Left ventricle myocardium superior (tissue), 1 donor: ENCODE measurements around the gene PARVG. TPM values are rescaled to one million over a fixed set of nuclear protein-coding genes. Genes with fewer than 3 reads are reported as not detected.
"Not testable (repeated sequence)": the region's sequence is repeated elsewhere in the genome, so short reads cannot be mapped to it uniquely, and the experiment has no call there.

Experiments used
- ATAC-seq: fragments of 200-7000 bp; cut with Tn5 transposase; one replicate; pipeline ENCODE4 v1.9.1; 2020; ENCODE audit warnings: mild to moderate bottlenecking, moderate library complexity
- DNase-seq: peaks from one replicate; pipeline ENCODE4 v3.0.0-alpha.2; 2020
- intact Hi-C: fragments of 100-400 bp; cut with micrococcal nuclease; formaldehyde crosslinking; loops from one replicate; pipeline ENCODE4 v1.11.0; 2022
- total RNA-seq: library from RNA; stranded (reverse); fragmentation: NEBNext Ultra II Directional; extraction: Animal tissue kit (Norgen Biotek cat#: 25700); gene quantifications from one replicate; pipeline ENCODE4 v1.2.1, GENCODE V29; 2021
- donor health status: DM: no; HTN: yes; CAD: no; lungs with severe emphysema.

Gene PARVG
- total RNA-seq, 1 donor from 2014 or later, result 3.5 TPM

- intact Hi-C loops, result no loop called here
- ATAC-seq (no peak), DNase-seq (no peak)
Observed at GRCh38 chr22:44220727-44221680, 40.3 kb downstream of the PARVG start.

GRCh38 chr22:44221710-44222475 is 41.2 kb downstream of the PARVG start:
- intact Hi-C loops, result no loop called here
- no peak for DNase-seq
- ATAC-seq, result no peak

GRCh38 chr22:44224166-44224565 is 43.4 kb downstream of the PARVG start:
- ATAC-seq, result no peak
- DNase-seq, result no peak
- intact Hi-C loops, result no loop called here

GRCh38 chr22:44225091-44225689 is 44.5 kb downstream of the PARVG start:
- ATAC-seq, result no peak
- no peak for DNase-seq
- intact Hi-C loops, result no loop called here

- intact Hi-C loops, result no loop called here
- DNase-seq (no peak), ATAC-seq (no peak)
Observed at GRCh38 chr22:44225812-44226211, 45.1 kb downstream of the PARVG start.

- intact Hi-C loops, result no loop called here
- DNase-seq (no peak), ATAC-seq (no peak)
Observed at GRCh38 chr22:44229331-44229730, 48.6 kb downstream of the PARVG start.

- DNase-seq (no peak), ATAC-seq (no peak)
- intact Hi-C loops, result no loop called here
Observed at GRCh38 chr22:44229809-44230208, 49.1 kb downstream of the PARVG start.

GRCh38 chr22:44231233-44231632 is 50.5 kb downstream of the PARVG start:
- intact Hi-C loops, result no loop called here
- DNase-seq, result no peak

GRCh38 chr22:44234372-44234771 is 53.6 kb downstream of the PARVG start:
- DNase-seq, ATAC-seq, intact Hi-C loops: not testable (repeated sequence)

More at GRCh38 chr22:44231233-44231632, 50.5 kb downstream of the PARVG start:
- no peak for ATAC-seq

GRCh38 chr22:44237290-44237689 is 56.6 kb downstream of the PARVG start:
- ATAC-seq (no peak), DNase-seq (no peak)
- intact Hi-C loops, result no loop called here

- ATAC-seq, intact Hi-C loops, DNase-seq: not testable (repeated sequence)
Observed at GRCh38 chr22:44241121-44241520, 60.4 kb downstream of the PARVG start.

- ATAC-seq, result no peak
- DNase-seq, result no peak
- intact Hi-C loops, result no loop called here
Observed at GRCh38 chr22:44242946-44243724, 62.4 kb downstream of the PARVG start.

- DNase-seq (no peak), ATAC-seq (no peak)
- intact Hi-C loops, result no loop called here
Observed at GRCh38 chr22:44243761-44244160, 63.0 kb downstream of the PARVG start.

GRCh38 chr22:44244265-44244822 is 63.6 kb downstream of the PARVG start:
- intact Hi-C loops, result no loop called here
- ATAC-seq, result no peak

GRCh38 chr22:44245438-44245837 is 64.7 kb downstream of the PARVG start:
- DNase-seq (peak; percentile 75), ATAC-seq (peak; percentile 97)
- intact Hi-C loops, result no loop called here

More at GRCh38 chr22:44244265-44244822, 63.6 kb downstream of the PARVG start:
- DNase-seq, result no peak

GRCh38 chr22:44245867-44246266 is 65.1 kb downstream of the PARVG start:
- ATAC-seq, result no peak
- DNase-seq, result no peak
- intact Hi-C loops, result no loop called here

GRCh38 chr22:44246615-44247326 is 66.0 kb downstream of the PARVG start:
- DNase-seq (no peak), ATAC-seq (no peak)
- intact Hi-C loops, result no loop called here

GRCh38 chr22:44247346-44247745 is 66.6 kb downstream of the PARVG start:
- DNase-seq (no peak), ATAC-seq (no peak)
- intact Hi-C loops, result no loop called here
